GM23248 (cell line): ENCODE results near the gene RFWD3.
"Not testable (repeated sequence)": the region's sequence is repeated elsewhere in the genome, so short reads cannot be mapped to it uniquely, and the experiment has no call there.

ENCODE experiments used
- EZH2 ChIP-seq: fragments of 200-600 bp; sonication (generic); IDR thresholded peaks from 2 replicates; pipeline ENCODE4 v1.6.1; 2018; ENCODE audit warnings: antibody characterized with exemption, mild to moderate bottlenecking; ENCODE audit not compliant: insufficient read depth, poor library complexity, severe bottlenecking
- EZH2phosphoT487 ChIP-seq: fragments of 200-600 bp; sonication (generic); IDR thresholded peaks from 2 replicates; pipeline ENCODE4 v1.6.1; 2018; ENCODE audit warnings: antibody characterized with exemption, moderate library complexity, mild to moderate bottlenecking, low read depth; ENCODE audit not compliant: insufficient read depth

DNA sequence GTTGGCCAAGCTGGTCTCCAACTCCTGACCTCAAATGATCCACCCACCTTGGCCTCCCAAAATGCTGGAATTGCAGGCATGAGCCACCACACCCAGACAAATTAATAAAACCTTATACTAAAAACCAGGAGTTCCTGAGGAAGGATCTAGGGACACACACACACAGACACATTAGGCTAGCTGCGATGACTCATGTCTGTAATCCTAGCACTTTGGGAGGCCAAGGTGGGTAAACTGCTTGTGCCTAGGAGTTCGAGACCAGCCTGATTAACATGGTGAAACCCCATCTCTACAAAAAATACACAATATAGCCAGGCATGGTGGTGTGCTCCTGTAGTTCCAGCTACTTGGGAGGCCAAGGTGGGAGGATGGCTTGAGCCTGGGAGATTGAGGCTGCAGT, 13.8 kb downstream of the RFWD3 start:
- not testable (repeated sequence) for TF ChIP-seq EZH2, EZH2phosphoT487
